Peyer's patch (tissue), 4 donors: ENCODE results near the gene CUBN. TPM values are rescaled to one million over a fixed set of nuclear protein-coding genes. Genes with fewer than 3 reads are reported as not detected.

Experiments
- DNase-seq, 3 donors: peaks; one replicate each; pipeline ENCODE4 v3.0.0-alpha.2; 2017 to 2019
- H3K27ac ChIP-seq, 4 donors: fragments of 200-600 bp; sonication (generic); one replicate each; pipeline ENCODE4 v1.5.1; 2016 to 2019
- H3K27me3 ChIP-seq, 2 donors: fragments of 200-600 bp; sonication (generic); one replicate each; pipeline ENCODE4 v1.5.1; 2019
- H3K36me3 ChIP-seq, 3 donors: fragments of 200-600 bp; sonication (generic); one replicate each; pipeline ENCODE4 v1.5.1; 2016 to 2019
- H3K4me1 ChIP-seq, 4 donors: fragments of 200-600 bp; sonication (generic); one replicate each; pipeline ENCODE4 v1.5.1; 2016 to 2019
- H3K4me3 ChIP-seq, 4 donors: fragments of 200-600 bp; sonication (generic); 1 replicate in 3 of 4; 2 replicates in 1 of 4; pipeline ENCODE4 v1.5.1; 2016 to 2019; ENCODE audit warnings: mild to moderate bottlenecking in 1 of 4
- H3K9me3 ChIP-seq, 4 donors: fragments of 200-600 bp; sonication (generic); one replicate each; pipeline ENCODE4 v1.5.1; 2016 to 2019; ENCODE audit warnings: mild to moderate bottlenecking in 1 of 4
- POLR2A ChIP-seq, 2 donors: fragments of 450-650 bp; IDR thresholded peaks; one replicate each; pipeline ENCODE4 v1.5.1; 2017; ENCODE audit warnings: antibody characterized with exemption in 2 of 2, mild to moderate bottlenecking in 2 of 2, moderate library complexity in 2 of 2
- total RNA-seq, 4 donors: library from RNA; depleted of rRNA; stranded (reverse); fragments of >200 nt; gene quantifications; one replicate each; pipeline ENCODE4 v1.1.0, GENCODE V29; 2016
- TF ChIP-seq, protein P1 (sequence below), 6 experiments: fragments of 450-650 bp in 4 of 6; fragments of 200-600 bp in 2 of 6; sonication (generic) in 1 of 6; IDR thresholded peaks; one replicate each; pipeline ENCODE4 v1.5.1; 2017 to 2019; ENCODE audit warnings: antibody characterized with exemption in 6 of 6, mild to moderate bottlenecking in 3 of 6, moderate library complexity in 1 of 6

The CUBN gene
- total RNA-seq, 4 donors from 2014 or later = 2.5 to 329 (median 126) TPM

DNA sequence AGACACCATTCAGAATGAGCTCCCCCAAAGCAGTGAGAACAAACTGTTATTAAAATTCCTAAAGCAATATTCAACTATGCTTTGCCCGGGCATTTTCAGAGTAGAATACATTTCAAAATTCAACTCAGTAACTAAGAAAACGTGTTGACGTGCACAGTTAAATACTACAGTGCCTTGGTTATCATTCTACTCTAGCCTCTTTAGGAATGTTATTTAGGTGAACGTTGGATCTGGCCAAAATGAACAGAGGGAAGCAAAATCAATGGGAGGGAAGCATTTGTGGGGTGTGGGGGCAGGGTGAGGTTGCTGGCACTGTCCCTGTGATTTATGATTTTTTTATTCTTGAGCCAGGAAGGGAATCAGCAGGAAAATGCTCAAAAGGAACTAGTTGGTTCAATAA lies 339.8 kb downstream of the CUBN start:
- Histone ChIP-seq H3K4me3 (no peak overlapping the region), H3K36me3 (no peaks in the 10 kb centered on the region), H3K9me3 (no peaks in the 10 kb centered on the region), H3K27ac (no peak overlapping the region), H3K4me1 (no peaks in the 10 kb centered on the region), H3K27me3 (no peaks in the 10 kb centered on the region)
- no peak for TF ChIP-seq POLR2A (IDR thresholded peaks at IDR 0.05)
- TF ChIP-seq, protein P1, sequence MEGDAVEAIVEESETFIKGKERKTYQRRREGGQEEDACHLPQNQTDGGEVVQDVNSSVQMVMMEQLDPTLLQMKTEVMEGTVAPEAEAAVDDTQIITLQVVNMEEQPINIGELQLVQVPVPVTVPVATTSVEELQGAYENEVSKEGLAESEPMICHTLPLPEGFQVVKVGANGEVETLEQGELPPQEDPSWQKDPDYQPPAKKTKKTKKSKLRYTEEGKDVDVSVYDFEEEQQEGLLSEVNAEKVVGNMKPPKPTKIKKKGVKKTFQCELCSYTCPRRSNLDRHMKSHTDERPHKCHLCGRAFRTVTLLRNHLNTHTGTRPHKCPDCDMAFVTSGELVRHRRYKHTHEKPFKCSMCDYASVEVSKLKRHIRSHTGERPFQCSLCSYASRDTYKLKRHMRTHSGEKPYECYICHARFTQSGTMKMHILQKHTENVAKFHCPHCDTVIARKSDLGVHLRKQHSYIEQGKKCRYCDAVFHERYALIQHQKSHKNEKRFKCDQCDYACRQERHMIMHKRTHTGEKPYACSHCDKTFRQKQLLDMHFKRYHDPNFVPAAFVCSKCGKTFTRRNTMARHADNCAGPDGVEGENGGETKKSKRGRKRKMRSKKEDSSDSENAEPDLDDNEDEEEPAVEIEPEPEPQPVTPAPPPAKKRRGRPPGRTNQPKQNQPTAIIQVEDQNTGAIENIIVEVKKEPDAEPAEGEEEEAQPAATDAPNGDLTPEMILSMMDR (IDR thresholded peaks at IDR 0.05) = no peak
- no peak for DNase-seq

DNA sequence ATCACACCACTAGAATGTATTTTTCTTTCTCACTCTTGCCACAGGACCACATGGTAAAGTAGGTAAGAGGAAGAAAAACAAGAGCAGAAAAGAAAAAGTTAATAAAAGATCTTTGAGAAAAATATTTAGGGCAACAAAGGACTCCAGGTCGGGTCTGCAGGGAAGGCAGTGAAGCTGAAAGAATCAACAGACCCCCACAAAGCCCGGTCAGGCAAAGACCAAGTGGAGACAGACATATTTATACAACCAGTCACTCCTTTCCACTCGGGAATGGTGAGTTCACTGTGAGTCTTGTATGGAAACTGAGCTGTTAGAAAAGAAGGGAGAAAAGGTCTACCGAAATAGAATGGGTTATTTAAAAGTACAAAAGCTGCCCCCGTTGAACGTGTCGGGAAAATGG lies 340.4 kb downstream of the CUBN start:
- no peak for TF ChIP-seq POLR2A (IDR thresholded peaks at IDR 0.05)
- Histone ChIP-seq H3K4me3 (no peak overlapping the region), H3K9me3 (no peaks in the 10 kb centered on the region), H3K27ac (no peak overlapping the region), H3K36me3 (no peaks in the 10 kb centered on the region), H3K4me1 (no peaks in the 10 kb centered on the region), H3K27me3 (no peaks in the 10 kb centered on the region)
- no peak for DNase-seq

GRCh38 chr10:16788778-16789177 lies 340.8 kb downstream of the CUBN start:
- no peak for DNase-seq
- Histone ChIP-seq H3K27me3 (no peaks in the 10 kb centered on the region), H3K4me3 (no peak overlapping the region), H3K36me3 (no peaks in the 10 kb centered on the region), H3K27ac (no peak overlapping the region), H3K9me3 (no peaks in the 10 kb centered on the region), H3K4me1 (no peaks in the 10 kb centered on the region)
- TF ChIP-seq, protein P1 (IDR thresholded peaks at IDR 0.05) = no peak
- no peak for TF ChIP-seq POLR2A (IDR thresholded peaks at IDR 0.05)

DNA sequence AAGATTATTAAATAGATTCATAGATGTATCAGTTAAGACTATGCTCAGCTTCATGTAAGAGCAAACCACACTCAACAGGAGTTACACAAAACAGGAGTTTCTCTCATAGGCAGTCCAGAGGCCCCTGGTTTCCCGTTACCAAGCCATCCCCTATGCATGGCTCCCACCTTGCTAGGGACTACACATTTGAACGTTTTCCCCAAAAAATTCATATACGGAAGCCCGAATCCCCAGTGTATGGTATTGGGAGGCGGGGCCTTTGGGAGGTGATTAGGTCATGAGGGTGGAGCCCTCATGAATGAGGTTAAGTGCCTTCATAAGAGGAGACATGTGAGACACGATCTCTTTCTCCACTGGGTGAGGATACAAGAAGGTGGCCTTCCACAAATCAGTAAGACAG lies 341.5 kb downstream of the CUBN start:
- TF ChIP-seq POLR2A (IDR thresholded peaks at IDR 0.05) = no peak
- TF ChIP-seq, protein P1 (IDR thresholded peaks at IDR 0.05) = no peak
- Histone ChIP-seq H3K4me3 (no peak overlapping the region), H3K9me3 (no peaks in the 10 kb centered on the region), H3K4me1 (no peaks in the 10 kb centered on the region), H3K27me3 (no peaks in the 10 kb centered on the region), H3K36me3 (no peaks in the 10 kb centered on the region), H3K27ac (no peak overlapping the region)
- no peak for DNase-seq

DNA sequence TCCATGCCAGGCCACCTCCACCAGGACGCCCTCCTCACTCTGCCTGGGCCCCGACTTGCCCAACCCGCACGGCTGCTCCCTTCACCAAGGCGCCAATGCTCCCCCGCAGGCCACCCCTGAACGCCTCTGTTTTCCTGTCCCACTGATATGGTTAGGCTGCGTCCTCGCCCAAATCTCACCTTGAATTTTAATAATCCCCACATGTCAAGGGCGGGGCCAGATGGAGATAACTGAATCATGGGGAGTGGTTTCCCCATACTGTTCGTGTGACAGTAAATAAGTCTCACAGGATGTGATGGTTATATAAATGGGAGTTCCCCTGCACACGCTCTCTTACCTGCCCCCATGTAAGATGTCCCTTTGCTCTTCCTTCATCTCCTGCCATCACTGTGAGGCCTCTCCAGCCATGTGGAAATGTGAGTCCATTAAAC lies 342.2 kb downstream of the CUBN start:
- no peaks in the 10 kb centered on the region for H3K9me3 ChIP-seq
- TF ChIP-seq, protein P1 (IDR thresholded peaks at IDR 0.05) = no peak
- TF ChIP-seq POLR2A (IDR thresholded peaks at IDR 0.05) = no peak
- no peak for DNase-seq
- H3K27ac ChIP-seq = no peak overlapping the region
- H3K4me1 ChIP-seq = no peaks in the 10 kb centered on the region
- no peaks in the 10 kb centered on the region for H3K36me3 ChIP-seq
- H3K27me3 ChIP-seq = no peaks in the 10 kb centered on the region
- no peak overlapping the region for H3K4me3 ChIP-seq

GRCh38 chr10:16780338-16780880 lies 349.2 kb downstream of the CUBN start:
- Histone ChIP-seq H3K9me3 (no peaks in the 10 kb centered on the region), H3K4me3 (no peak overlapping the region), H3K27me3 (no peaks in the 10 kb centered on the region), H3K36me3 (no peaks in the 10 kb centered on the region), H3K27ac (no peak overlapping the region), H3K4me1 (no peaks in the 10 kb centered on the region)
- no peak for TF ChIP-seq POLR2A (IDR thresholded peaks at IDR 0.05)
- TF ChIP-seq, protein P1 (IDR thresholded peaks at IDR 0.05) = no peak
- DNase-seq = no peak
